Measurements from ENCODE around the gene BMX. TPM values are rescaled to one million over a fixed set of nuclear protein-coding genes. Genes with fewer than 3 reads are reported as not detected.

The BMX gene
- under 1 TPM in 1 of 2 donors, not detected in 1; 0.34 TPM for total RNA-seq

GRCh38 chrX:15500497-15500966 is at the start of gene BMX:
BMX (plus strand) TSS chrX:15500807; CDS start chrX:15508354, 7,547 bp downstream.

GRCh38 chrX:15493118-15493962 is 7.3 kb upstream of the BMX start, which contains the start of gene PIR:
PIR (minus strand) TSS chrX:15493333; CDS start chrX:15491257, 2,076 bp downstream.

GRCh38 chrX:15600745-15601144 is 100.1 kb downstream of the BMX start, which contains the start of gene ACE2:
ACE2 (minus strand) TSS chrX:15600960; CDS start chrX:15600911, 49 bp downstream.

Other genes starting within 250 kb of the BMX start
- gene ASB9, start 230.7 kb upstream of the BMX start, total RNA-seq = 10 to 100 TPM; 17.2 to 24.3 TPM
- gene ASB11, start 185.2 kb upstream of the BMX start, total RNA-seq = under 1 TPM; under 0.01 to 0.33 TPM
- 10 to 100 TPM in 1 of 2 donors, 1 to 10 TPM in 1; 9.3 to 14.0 TPM for gene PIGA, start 165.3 kb upstream of the BMX start, total RNA-seq
- gene VEGFD, start 116.4 kb upstream of the BMX start, total RNA-seq = under 1 TPM; 0.34 to 1.00 TPM
- gene PIR, start 7.5 kb upstream of the BMX start, total RNA-seq = 100 to 1,000 TPM; 166 to 193 TPM
- not detected for gene ACE2, start 100.2 kb downstream of the BMX start, total RNA-seq
- gene CLTRN, start 164.0 kb downstream of the BMX start, total RNA-seq = under 1 TPM in 1 of 2 donors, not detected in 1; 0.34 TPM
- 10 to 100 TPM in 1 of 2 donors, 1 to 10 TPM in 1; 7.3 to 10.7 TPM for gene CA5B, start 237.5 kb downstream of the BMX start, total RNA-seq

Data from melanocyte of skin (primary cell).